Middle frontal gyrus (tissue), 1 donor: ENCODE data around the gene AMPD3.

Experiments used
- DNase-seq: peaks from one replicate; pipeline ENCODE4 v3.0.0-alpha.2; 2015; ENCODE audit warnings: low spot score; ENCODE audit errors: extremely low spot score

The AMPD3 gene

DNA sequence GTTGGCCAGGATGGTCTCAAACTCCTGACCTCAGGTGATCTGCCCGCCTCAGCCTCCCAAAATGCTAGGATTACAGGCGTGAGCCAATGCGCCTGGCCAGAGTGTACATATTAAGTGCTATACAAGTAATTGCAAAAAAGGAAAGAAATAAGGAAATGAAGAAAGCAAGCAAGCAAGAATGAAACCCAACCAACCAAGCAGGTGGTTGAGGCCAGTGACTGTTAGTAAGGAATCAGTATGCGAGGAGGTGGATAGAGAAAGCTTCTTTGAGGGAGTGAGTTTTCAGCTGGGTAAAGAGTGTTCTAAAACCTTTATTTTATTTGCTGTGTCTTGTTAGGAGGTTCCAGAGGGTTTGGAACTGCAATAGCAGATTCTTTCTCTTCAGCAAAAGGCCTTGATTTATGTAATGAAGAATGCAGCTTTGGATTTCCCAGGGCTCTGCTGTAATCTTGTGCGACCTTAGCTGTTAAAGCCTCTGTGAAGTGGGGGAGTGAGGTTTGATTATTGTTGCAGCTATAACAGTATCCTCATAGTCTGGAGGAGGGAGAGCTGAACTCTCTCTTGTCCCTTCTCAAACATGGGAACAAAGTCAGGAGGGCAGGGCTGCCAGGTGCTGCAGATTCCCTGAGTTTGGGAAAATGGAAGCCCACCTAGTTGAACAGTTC, 5.7 kb downstream of the AMPD3 start:
- DNase-seq: no peak

DNA sequence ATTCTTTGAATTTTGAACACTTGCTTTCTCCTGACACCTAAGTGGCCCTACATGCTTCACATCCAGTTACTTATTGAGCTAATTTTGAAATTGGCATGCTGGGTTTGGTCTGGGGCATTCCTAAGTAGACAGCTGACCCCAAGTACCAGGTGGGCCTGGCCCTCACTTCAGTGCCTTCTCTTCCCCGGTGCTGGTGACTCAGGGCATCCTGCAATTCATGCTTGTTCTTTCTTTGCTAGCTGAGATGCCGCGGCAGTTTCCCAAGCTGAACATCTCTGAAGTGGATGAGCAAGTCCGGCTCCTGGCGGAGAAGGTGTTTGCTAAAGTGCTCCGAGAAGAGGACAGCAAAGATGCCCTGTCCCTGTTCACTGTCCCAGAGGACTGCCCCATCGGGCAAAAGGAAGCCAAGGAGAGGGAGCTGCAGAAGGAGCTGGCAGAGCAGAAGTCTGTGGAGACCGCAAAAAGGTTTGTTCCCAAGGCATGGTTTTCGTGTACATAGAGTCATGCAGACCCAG, 6.3 kb downstream of the AMPD3 start:
- DNase-seq: no peak

DNA sequence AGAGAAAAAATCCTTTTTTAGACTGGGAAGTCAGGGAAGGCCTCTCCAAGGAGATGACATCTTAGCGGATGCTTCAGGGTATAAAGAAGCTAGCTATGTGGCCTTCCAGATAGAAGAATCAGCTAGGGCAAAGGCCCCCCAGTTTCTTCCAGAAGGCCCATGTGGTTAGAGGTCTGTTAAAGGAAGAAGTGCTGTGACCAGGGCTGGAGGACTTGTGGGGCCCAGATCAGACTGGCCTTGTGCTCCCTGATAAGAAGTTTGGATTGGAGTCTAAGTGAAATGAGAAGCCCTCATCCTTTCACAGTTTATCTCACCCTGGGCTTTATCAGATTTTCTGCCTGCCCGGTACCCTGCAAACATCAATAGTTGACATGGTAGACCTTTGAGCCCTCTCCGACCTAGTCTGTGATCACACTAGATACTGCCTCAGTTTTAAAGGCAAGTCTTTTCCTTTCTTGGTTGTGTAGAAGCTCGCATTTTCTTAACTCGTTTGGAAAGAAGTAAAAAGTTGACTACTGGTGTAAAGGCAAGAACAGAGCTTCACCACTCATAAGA, 7.8 kb downstream of the AMPD3 start:
- no peak for DNase-seq

DNA sequence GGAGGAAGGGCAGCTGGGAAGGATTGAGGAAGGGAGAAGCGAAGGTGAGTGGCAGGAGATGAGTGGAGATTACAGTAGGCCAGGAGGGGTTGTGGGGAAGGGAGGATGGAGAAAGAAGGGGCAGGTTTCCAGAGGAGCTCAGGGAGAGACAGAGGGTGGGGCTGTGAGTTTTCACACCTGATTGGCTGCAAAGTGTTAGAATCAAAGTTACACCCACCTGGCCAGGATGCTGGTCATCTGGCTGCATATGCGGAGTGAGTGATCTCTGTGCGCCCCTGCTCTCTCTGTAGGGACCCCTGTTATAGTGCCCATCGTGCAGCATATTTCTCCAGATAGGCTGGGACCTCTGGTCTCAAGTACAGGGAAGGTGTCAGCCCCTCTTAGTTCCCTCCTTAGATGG, 18.3 kb downstream of the AMPD3 start:
- DNase-seq: no peak

DNA sequence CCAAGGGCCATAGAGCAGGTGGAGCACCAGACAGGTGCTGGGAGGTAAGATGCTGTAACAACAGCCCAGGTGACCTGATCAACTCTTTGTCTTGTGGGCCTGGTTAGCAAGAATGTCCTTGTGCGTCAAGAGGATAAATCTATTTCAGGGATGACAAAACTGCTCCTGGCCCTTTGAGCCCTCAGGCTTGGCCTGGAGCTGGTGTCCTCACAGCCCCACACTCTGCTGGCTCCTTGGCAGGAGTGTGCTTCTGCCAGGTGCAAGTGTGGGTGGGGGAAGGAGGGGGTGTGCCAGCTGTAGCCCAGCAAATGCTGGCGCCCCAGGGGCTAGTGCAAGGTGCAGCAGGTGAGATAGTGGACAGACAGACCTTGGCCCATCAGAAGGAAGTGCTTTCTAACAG, 19.5 kb downstream of the AMPD3 start:
- DNase-seq: no peak

DNA sequence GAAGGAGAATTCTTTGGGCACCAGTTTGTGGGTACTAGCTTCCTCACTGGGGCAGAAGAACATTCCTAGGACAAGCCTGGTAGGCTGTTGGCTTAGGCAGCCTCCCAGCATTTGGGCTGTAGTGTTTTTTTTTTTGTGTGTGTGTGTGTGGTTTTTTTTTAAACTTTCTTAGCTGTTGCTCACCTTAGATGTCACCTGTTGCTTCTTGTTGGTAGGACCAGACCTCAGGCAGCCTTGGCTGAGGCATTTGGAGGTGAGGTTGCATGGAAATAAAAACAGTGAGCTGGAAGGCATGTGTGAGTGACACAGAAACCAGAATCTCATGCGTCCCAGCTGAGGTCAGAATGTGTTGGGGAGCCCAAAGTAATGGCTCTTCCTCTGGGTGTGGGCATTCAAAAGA, 21.3 kb downstream of the AMPD3 start:
- no peak for DNase-seq

DNA sequence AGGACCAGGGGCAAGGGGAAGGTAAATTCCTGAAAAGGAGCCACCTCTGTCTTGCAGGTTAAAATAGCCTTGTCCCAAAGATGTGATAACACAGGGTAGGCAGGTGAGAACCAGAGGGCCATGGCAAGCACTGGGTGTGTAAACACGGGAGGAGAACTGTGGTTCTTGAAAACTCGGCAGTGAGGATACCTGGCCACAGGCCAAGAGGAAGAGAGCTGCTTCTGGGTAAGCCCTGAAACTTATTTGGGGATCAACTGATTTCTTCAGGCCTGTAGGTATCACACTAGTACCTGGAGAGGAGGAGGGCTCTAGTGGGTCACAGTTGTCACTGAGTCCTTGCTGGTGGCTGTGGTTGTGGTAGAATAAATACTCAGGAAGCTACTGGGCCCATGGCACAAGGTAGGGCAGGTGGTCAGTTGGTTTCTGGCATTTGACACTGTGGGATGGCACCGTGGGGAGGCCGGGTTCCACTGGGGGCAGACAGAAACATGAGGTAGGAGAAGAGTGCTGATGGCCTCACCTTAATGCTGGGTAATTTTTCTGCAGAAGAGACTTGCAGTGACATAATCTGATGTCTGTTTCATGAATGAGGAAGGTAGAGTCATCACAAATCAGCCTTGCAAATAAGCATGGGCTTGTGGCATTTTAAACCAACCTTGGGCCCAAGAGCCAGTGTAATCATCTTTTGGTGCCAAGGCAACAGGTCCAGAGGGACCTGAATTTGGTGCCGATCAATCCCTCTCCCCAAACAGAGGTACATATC, 22.0 kb downstream of the AMPD3 start:
- DNase-seq: no peak

DNA sequence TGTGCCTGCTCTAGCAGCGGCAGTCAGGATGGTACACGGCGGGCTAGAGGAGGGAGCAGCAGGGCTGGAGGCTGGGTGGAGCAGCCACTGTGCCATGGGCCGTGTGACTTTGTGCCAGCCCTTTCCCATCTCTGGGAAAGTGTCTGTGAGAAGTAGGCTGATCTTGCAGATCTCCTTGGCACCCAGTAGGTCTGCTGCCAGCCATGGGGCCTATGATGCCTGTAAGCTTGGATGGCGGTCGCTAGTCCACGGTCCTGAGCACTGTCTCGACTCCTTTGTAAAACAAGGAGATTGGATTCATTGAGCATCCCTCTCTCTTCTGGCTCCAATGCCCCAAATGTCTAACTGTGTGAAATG, 22.6 kb downstream of the AMPD3 start:
- no peak for DNase-seq

DNA sequence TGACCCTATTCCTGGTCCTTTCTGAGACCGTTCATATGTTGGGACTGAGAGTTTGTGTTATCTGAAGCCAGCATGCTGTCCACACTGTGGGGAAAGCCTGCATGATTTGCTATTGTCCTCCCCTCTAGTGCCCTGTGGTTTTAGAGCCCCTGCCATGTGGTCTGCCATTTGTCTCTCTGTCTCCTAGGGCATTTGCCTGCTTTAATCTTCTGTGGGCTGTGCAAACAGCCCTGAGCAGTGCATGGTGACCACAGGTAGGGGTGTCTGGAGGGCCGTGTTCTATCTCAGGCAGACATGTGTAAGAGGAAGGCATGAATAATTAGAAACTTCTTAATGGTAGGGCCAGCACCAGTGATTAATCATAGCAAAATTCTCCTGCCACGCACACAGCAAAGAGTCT, 23.0 kb downstream of the AMPD3 start:
- no peak for DNase-seq

DNA sequence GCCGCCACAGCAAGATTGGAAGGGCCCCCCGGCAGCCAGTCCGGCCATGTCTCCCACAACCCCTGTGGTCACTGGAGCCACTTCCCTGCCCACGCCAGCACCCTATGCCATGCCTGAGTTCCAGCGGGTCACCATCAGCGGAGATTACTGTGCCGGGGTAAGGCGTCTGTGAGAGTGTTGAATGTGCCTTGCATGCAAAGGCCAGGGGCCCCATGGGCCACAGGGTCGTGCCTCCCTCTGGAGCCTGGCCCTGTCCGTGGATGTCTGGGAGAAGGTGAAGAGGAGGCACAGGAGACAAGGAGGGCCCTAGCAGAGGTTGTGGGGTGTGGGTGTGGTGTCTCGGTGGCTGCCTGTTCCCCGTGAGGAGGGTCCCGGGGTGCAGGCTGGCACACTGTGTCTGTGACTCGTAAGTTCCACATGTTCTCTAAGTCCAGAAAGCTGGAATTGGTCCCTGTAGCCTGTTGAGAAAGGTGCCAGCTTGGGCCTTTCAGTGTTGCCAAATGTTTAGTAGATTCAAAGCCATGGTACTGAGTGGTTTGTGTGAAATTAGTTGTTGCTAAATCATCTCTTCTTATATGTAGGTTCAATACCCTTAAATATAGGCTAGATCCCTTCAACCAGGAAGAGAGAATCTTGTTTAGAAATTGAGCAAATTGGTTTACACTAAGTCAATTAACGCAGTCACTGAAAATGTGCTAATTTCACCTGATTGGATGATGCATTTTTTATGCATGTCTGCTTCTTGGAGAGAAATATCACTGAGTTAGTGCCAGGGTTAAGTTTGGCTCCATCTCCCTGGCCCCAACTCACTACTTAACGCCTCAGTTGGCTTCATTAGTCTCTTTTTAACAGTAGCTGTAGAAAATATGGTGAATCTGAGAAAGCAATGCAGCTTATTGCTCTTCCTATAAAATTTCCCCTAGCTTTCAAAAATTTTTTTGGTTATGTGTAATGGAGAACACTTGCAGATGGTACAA, 23.8 kb downstream of the AMPD3 start:
- DNase-seq: no peak

DNA sequence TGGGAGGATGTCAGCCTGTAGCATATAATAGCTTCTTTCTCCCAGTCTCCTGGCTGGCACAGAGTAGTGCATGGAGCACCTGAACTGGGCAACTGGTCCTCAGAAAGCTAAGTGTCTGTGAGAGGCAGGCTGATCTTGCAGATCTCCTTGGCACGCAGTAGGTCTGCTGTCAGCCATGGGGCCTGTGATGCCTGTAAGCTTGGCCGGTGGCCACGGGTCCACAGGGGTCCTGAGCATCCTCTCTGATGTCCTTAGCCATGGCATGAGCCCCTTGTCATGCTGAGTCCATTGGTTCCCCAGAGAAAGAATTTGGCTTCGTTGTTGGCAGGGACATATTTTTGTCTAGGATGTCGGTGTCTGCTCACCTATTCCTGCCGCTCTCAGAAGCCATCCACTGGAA, 25.0 kb downstream of the AMPD3 start:
- DNase-seq: no peak

DNA sequence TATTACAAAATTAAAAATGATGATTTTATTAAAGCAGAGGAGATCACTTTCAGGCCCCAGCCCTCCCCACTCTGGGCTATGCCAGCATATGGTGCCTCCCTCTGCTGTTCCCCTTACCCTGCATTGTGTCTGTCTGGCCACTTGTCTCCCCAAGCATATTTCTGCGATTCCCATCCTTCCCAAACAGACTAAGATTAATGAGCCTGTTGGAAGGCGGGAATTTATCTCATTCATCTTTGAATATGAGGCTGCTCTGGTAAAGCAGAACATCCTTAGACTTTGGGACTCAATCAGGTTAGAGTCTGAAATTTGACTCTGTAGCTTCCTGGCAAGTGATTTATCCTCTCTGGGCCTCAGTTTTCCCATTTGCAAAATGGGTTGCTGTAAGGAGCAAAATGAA, 25.7 kb downstream of the AMPD3 start:
- DNase-seq: no peak

DNA sequence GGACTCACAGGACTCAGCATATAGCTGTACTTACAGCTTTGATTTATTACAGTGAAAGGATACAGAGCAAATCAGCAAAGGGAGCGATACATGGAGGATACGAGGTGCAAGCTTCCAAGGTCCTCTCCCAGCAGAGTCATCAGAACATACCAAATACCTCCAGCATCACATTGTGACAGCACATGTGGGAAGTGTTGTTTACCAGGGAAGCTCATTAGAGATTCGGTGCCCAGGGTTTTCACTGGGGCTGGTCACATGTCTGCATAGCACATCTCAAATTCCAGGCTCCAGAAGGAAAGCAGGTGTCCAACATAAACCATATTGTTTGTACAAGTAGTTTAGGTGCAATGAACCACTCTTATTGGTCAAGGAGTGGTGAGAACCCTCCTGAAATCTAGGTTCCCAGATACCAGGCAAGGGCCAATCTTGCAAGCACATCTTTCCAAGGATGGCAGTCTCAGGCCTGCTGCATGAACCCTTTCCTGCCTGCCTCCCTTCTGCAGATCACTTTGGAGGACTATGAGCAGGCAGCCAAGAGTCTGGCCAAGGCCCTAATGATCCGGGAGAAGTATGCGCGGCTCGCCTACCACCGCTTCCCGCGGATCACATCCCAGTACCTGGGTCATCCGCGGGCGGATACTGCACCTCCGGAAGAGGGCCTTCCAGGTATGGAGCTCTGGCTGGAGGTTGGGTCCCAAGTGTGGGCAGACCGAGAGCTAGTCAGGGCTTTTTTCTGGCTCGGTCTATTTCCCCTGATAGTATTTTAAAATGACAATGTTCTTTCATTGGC, 26.7 kb downstream of the AMPD3 start:
- DNase-seq: no peak

DNA sequence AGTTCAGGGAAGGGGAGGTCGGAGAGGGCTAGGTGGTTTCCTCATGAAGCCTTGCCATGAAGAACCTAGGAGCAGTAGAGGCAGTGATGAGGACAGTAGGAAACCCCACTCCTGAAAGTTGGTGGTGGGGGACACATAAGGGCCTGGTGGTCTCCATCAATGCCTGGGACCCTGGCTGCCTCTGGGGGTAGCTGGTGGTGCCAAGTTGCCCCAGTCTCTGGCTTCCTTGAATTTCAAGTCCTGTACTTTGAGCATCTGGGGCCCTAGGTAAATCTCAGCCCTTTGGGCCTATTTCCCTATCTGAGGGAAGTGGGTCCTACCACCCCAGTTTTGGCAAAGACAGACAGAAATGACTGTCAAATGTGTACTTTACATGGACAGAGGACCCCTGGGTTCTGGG, 28.1 kb downstream of the AMPD3 start:
- DNase-seq: no peak

DNA sequence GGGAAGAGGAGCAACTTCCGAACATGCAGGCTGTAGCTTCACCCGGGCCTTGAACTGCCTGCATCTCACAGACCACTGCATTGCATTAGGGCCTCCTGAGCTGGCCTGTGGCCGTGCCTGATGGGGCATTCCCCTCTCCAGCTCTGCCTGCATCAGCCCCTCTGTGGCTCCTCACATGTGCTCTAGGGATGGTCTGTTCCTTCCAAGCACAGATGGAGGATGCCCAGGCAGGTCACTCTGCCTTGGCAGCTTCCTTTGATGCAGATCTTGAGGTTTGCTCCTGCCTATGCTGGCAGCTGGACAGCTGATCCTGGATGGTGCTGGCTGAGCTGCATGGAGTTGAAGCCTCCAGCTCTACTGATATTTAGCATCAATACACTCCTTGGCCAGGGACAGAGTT, 28.5 kb downstream of the AMPD3 start:
- no peak for DNase-seq

DNA sequence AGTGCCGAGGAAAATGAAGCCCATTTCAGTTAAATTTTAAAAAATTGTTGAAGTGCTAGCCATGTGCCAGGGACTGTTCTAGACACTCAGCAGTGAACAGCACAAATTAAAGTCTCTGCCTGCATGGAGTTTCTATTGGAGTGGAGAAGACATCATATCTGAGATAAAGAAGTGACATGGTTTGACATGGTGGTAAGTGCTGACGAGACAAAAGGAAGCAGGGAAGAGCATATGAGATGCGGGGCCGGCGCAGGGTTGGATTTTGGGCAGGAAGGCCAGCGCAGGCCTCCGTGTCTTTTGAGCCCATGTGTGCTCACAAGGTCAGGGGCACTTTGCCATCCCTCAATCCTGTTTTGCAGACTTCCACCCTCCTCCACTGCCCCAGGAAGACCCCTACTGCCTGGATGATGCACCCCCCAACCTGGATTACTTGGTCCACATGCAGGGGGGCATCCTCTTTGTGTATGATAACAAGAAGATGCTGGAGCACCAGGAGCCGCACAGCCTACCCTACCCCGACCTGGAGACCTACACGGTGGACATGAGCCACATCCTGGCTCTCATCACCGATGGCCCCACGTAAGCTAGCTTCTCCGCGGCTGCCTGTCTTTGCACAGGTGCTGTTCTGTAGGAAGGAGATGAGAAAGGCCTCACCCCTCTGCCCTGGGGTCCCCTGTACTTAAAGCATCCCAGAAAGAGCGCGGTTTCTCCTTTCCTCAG, 29.6 kb downstream of the AMPD3 start:
- DNase-seq: no peak

DNA sequence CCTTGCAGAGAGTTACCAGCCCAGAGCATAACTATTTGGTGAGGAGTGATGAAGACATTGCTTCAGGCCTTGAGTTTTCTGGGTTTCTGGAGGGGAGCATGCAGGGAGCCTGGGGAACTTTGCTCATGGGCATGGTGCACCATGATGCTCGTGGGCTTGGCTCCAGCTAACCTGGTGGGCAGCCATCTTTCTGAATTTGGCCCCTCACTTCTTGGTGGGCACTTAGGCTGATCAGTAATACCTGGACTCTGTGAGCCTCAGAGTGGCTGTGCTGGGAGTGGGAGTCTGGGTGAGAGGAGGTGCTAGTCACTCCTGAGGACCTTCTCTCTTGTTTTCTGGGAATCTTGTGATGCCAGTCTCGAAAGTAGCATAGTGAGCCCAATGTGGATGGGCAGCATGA, 30.6 kb downstream of the AMPD3 start:
- DNase-seq: no peak

DNA sequence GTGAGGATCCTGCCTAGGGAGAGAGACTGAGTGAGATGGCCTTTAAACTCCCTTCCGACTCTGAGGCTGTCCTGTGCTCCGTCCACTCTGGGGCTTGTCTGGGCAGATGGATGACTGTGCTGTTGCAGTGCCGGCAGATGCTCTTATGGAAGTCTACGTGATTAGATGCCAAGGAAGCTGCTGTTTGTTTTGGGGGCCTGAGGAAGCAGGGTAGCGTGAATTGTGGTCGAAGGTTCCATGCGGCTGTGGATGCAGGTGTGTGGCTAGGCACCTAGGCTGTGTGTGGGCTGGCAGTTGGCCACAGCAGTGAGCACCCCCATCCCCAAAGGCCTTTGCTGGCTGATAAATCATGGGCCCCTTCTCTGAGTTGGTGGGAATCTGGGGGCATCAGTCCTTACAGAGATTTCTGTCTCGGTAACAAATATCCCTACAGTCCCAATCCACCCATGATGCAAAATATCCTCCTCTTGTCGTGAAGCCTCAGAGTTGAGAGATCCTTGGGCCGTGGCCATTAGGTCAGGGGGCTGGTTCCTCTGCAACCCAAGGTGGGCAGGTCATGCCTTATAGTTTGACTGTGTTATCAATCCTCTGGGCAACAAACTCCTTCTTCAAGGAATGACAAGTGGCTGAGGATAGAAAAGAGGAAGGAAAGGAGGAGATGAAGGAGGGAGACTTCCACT, 31.2 kb downstream of the AMPD3 start:
- no peak for DNase-seq

DNA sequence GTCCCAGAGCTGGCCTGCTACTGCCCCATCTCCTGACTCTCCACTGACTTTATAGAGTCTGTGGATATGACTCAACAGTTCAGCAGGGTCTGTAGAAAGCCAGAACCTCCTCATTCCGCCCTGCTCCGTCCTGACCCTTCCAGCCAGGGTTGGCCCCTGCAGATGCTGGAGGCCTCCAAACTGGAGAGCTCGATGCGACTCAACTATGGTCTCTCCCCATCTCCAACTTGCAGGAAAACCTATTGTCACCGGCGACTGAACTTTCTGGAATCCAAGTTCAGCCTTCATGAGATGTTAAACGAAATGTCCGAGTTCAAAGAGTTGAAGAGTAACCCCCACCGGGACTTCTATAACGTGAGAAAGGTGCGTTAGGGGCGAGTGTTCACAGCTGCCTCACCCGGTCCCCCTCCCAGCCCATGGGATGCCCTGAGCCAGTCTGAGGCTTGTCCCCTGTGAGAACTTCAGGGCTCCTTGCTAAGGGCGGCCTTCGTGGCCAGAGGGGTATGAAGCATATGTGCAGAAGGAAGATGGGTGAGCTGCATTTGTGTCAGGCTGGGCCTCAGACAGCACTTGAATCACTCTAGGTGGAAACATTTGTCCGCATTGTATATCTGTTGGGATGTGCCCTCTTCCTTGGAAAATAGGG, 32.1 kb downstream of the AMPD3 start:
- DNase-seq: no peak
